Pancreas (tissue), 10 donors: ENCODE measurements around the gene KIFC3. TPM values are rescaled to one million over a fixed set of nuclear protein-coding genes. Genes with fewer than 3 reads are reported as not detected.
A peak's percentile ranks its signal among the peaks of the same experiment; 100 is the strongest.

ENCODE experiments used
- ATAC-seq, 4 donors: fragments of 200-7000 bp; cut with Tn5 transposase; one replicate each; pipeline versions ENCODE4 v1.8.0 to v1.9.1; 2020; ENCODE audit warnings: mild to moderate bottlenecking in 4 of 4, moderate library complexity in 4 of 4
- DNase-seq, 6 donors: peaks; one replicate each; pipeline ENCODE4 v3.0.0-alpha.2; 2020
- FAIRE-seq: peaks from 2 replicates; lab custom pipeline; 2012; peaks lifted over from hg19 to GRCh38; lab: Jason Lieb, UNC
- H3K27ac ChIP-seq, 4 donors: fragments of 200-600 bp; sonication (generic); 1 replicate in 3 of 4; 2 replicates in 1 of 4; pipeline versions ENCODE4 v1.5.0 to v1.8.0; 2020
- H3K27me3 ChIP-seq, 4 donors: fragments of 200-600 bp; one replicate each; pipeline ENCODE4 v1.8.0; 2021
- H3K36me3 ChIP-seq, 3 donors: fragments of 200-600 bp; sonication (generic) in 1 of 3; one replicate each; pipeline versions ENCODE4 v1.5.0 to v1.8.0; 2020 to 2021
- H3K4me1 ChIP-seq, 3 donors: fragments of 200-600 bp; one replicate each; pipeline ENCODE4 v1.8.0; 2021
- H3K4me3 ChIP-seq, 4 donors: fragments of 200-600 bp; sonication (generic) in 2 of 4; one replicate each; pipeline versions ENCODE4 v1.5.0 to v1.8.0; 2020 to 2021
- H3K9me3 ChIP-seq, 4 donors: fragments of 200-600 bp; one replicate each; pipeline ENCODE4 v1.8.0; 2021
- CTCF ChIP-seq, 4 donors: fragments of 200-600 bp; sonication (generic) in 3 of 4; IDR thresholded peaks; one replicate each; pipeline versions ENCODE4 v1.5.0 to v1.8.0; 2021; ENCODE audit warnings: antibody characterized with exemption in 4 of 4
- WGBS, 2 donors: extraction: QIAGEN DNeasy Blood & Tissue Kit; methylation state at CpG; one replicate each; pipeline ENCODE4 v1.1.7; 2013; 5-methylcytosine and 5-hydroxymethylcytosine counted together
- intact Hi-C, 3 donors: fragments of 100-400 bp; cut with DNase I; formaldehyde crosslinking; loops; one replicate each; pipeline versions ENCODE4 v1.11.1 to v1.14.2; 2022
- polyA plus RNA-seq, 2 donors: library from polyadenylated mRNA; stranded (reverse); fragments of 200-250 nt; gene quantifications; one replicate each; pipeline ENCODE4 v1.2.3, GENCODE V29; 2013
- total RNA-seq, 6 donors: library from RNA; stranded (reverse); fragmentation: NEBNext Ultra II Directional in 4 of 6; extraction: Animal tissue kit (Norgen Biotek cat#: 25700) in 4 of 6; gene quantifications; one replicate each; pipeline versions ENCODE4 v1.2.1 to v1.2.4, GENCODE V29; 2021 to 2023
- donor health status: healthy with polysubstance abuse.
- donor health status: DM: no; HTN: no; CAD: no; lungs with moderate emphysema.
- donor health status: DM: no; HTN: no; CAD: no.
- donor health status: control.
- donor health status: control.
- donor health status: Bipolar disorder and iron deficiency.
- donor health status: DM: yes; HTN: yes; CAD: no.
- donor health status: DM: no; HTN: no; CAD: no.
- donor health status: DM: no; HTN: no; CAD: no.
- donor health status: DM: yes; HTN: yes; CAD: no.

The KIFC3 gene
- total and polyA plus RNA-seq, 8 donors: 33.8 to 284 (median 61.1) TPM

- no peak for ATAC-seq
- no peak for FAIRE-seq
- H3K4me3 ChIP-seq: no peak overlapping the region
- no peaks in the 10 kb centered on the region for H3K27me3 ChIP-seq
- WGBS, 2 donors: 93 to 98% methylated on average over 14 of the region's 14 CpGs
- H3K27ac ChIP-seq: no peak overlapping the region
- no peaks in the 10 kb centered on the region for H3K9me3 ChIP-seq
- DNase-seq: peak in 1 of 6 donors; percentile 49
- TF ChIP-seq CTCF (IDR thresholded peaks at IDR 0.05): no peak
- no peaks in the 10 kb centered on the region for H3K36me3 ChIP-seq
- intact Hi-C loops: loop anchor here in 1 of 3 donors (10.0 kb wide), 1 partner anchor 154 kb away; no protein-coding TSS in a partner anchor
- H3K4me1 ChIP-seq: no peaks in the 10 kb centered on the region
Observed at GRCh38 chr16:57728336-57729181, 73.7 kb downstream of the KIFC3 start.

- intact Hi-C loops: loop anchor here in 1 of 3 donors (10.0 kb wide), 1 partner anchor 153 kb away; no protein-coding TSS in a partner anchor
- DNase-seq (peak in 1 of 6 donors; percentile 23), ATAC-seq (no peak), FAIRE-seq (no peak)
- Histone ChIP-seq H3K4me3 (no peak overlapping the region), H3K4me1 (no peaks in the 10 kb centered on the region), H3K27ac (no peak overlapping the region), H3K27me3 (no peaks in the 10 kb centered on the region), H3K9me3 (no peaks in the 10 kb centered on the region), H3K36me3 (no peaks in the 10 kb centered on the region)
- TF ChIP-seq CTCF (IDR thresholded peaks at IDR 0.05): no peak
- 76 to 80% methylated on average over 4 of the region's 4 CpGs for WGBS, 2 donors
Observed at GRCh38 chr16:57727610-57728009, 74.7 kb downstream of the KIFC3 start.

GRCh38 chr16:57726433-57726947, 75.8 kb downstream of the KIFC3 start:
- no peaks in the 10 kb centered on the region for H3K9me3 ChIP-seq
- FAIRE-seq (no peak), DNase-seq (peak in 1 of 6 donors; percentile 8), ATAC-seq (no peak)
- H3K4me3 ChIP-seq: no peak overlapping the region
- H3K27ac ChIP-seq: no peak overlapping the region
- H3K27me3 ChIP-seq: no peaks in the 10 kb centered on the region
- WGBS, 2 donors: 62 to 75% methylated on average over 7 of the region's 7 CpGs
- intact Hi-C loops: loop anchor here in 1 of 3 donors (10.0 kb wide), 1 partner anchor 152 kb away; no protein-coding TSS in a partner anchor
- no peaks in the 10 kb centered on the region for H3K36me3 ChIP-seq
- no peaks in the 10 kb centered on the region for H3K4me1 ChIP-seq
- TF ChIP-seq CTCF (IDR thresholded peaks at IDR 0.05): no peak

GRCh38 chr16:57725976-57726375, 76.3 kb downstream of the KIFC3 start:
- no peaks in the 10 kb centered on the region for H3K9me3 ChIP-seq
- FAIRE-seq: no peak
- H3K27ac ChIP-seq: no peak overlapping the region
- peak in 1 of 6 donors; percentile 44 for DNase-seq
- intact Hi-C loops: loop anchor here in 1 of 3 donors (10.0 kb wide), 1 partner anchor 151 kb away; no protein-coding TSS in a partner anchor
- H3K36me3 ChIP-seq: no peaks in the 10 kb centered on the region
- no peak overlapping the region for H3K4me3 ChIP-seq
- 83 to 89% methylated on average over 30 of the region's 30 CpGs for WGBS, 2 donors
- no peak for ATAC-seq
- TF ChIP-seq CTCF (IDR thresholded peaks at IDR 0.05): no peak
- no peaks in the 10 kb centered on the region for H3K4me1 ChIP-seq
- no peaks in the 10 kb centered on the region for H3K27me3 ChIP-seq
